Choroid plexus epithelial cell (primary cell): ENCODE data around the gene PEPD.

Experiments used
- DNase-seq: peaks from one replicate; pipeline ENCODE4 v3.0.0-alpha.2; 2010; ENCODE audit warnings: low read depth
- H3K4me3 ChIP-seq: 2 replicates; pipeline ENCODE4 v1.5.1; 2011; ENCODE audit warnings: low read depth, mild to moderate bottlenecking, control low read depth, low read length, moderate library complexity
- TF ChIP-seq, protein P1 (sequence below): conservative IDR thresholded peaks from 2 replicates; pipeline ENCODE4 v1.5.1; 2011; ENCODE audit warnings: low read depth, mild to moderate bottlenecking, control low read depth, inconsistent platforms, low read length, moderate library complexity

The PEPD gene

DNA sequence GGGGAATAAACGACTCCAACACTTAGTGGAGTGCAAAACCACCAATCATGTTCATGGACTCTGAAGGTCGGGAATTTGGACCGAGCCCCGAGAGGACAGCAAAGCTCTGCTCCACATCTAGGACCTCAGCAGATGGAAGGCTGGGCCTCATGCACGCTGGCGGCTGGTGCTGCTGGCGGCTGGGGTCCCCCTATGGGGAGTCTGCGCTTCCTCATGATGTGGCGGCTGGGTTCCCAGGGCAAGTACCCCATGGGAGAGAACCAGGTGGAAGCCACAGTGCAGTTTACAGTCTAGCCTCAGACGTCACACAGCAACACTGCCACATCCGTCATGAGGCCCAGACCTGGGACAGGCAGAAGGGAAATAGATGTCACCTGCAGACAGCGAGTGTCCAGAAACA, 13.2 kb downstream of the PEPD start:
- no peak overlapping the region for H3K4me3 ChIP-seq
- TF ChIP-seq, protein P1, sequence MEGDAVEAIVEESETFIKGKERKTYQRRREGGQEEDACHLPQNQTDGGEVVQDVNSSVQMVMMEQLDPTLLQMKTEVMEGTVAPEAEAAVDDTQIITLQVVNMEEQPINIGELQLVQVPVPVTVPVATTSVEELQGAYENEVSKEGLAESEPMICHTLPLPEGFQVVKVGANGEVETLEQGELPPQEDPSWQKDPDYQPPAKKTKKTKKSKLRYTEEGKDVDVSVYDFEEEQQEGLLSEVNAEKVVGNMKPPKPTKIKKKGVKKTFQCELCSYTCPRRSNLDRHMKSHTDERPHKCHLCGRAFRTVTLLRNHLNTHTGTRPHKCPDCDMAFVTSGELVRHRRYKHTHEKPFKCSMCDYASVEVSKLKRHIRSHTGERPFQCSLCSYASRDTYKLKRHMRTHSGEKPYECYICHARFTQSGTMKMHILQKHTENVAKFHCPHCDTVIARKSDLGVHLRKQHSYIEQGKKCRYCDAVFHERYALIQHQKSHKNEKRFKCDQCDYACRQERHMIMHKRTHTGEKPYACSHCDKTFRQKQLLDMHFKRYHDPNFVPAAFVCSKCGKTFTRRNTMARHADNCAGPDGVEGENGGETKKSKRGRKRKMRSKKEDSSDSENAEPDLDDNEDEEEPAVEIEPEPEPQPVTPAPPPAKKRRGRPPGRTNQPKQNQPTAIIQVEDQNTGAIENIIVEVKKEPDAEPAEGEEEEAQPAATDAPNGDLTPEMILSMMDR = no peak
- DNase-seq = no peak

DNA sequence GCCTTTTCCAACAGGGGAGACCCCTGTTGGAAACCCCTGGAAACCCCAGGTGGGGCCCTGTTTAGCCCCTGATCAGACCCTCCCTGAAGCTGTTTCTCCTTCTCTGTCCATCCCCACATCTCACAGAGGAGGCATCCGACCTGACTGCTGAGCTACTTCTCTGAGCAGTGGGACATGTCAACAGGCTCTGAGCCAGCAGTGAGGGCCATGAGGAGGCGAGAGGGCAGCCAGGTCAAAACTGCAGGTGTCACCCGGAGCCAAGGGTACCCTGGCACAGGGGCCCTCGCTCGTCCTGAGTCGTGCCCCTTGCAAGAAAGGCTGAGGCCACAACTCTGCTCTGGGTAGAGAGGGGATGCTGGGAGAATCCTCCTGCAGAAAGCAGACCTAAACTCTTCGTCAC, 13.6 kb downstream of the PEPD start:
- TF ChIP-seq, protein P1 = no peak
- no peak for DNase-seq
- H3K4me3 ChIP-seq = no peak overlapping the region

DNA sequence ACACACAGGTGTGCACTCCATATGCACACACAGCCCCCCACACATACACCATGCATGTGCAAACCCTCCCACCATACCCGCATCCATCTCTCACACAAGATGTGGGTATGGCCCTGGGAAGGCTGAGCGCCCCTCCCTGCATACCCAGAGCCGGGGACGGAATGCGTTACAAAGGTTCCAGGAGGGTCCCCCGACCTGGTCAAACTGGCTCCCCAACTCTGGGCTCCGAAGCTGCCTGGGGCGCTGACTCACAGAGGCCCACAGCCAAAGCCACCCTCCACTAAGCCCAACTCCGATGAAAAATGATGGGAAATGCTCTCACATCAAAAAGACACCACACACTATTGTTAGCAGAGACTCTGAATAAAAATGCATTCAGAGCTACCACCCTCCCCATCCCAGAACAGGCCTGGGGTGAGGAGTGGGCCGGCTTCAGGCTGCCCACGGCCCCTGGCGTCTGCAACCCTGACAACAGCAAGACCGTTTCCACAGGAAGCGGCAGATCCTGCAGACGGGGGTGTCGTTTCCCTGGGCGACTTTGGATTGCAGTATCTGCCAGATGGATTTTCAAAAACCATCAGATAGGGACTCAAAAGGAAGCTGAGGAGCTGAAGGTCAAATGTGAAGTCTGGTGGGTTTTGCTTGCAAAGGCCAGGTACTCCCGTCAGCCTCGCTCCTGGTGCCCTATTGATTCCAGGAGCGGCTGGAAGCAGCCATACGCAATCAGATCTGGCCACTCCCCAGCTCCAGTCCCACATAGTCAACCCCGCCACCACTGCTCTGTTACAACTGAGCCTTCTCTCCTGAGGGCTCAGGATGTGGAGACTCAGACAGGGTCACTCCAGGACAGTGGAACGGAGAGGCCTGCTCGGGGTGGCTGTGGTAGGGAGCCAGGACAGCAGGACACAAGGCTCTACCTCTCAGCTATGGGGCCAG, 14.3 kb downstream of the PEPD start:
- no peak for DNase-seq
- no peak overlapping the region for H3K4me3 ChIP-seq
- TF ChIP-seq, protein P1 = no peak

DNA sequence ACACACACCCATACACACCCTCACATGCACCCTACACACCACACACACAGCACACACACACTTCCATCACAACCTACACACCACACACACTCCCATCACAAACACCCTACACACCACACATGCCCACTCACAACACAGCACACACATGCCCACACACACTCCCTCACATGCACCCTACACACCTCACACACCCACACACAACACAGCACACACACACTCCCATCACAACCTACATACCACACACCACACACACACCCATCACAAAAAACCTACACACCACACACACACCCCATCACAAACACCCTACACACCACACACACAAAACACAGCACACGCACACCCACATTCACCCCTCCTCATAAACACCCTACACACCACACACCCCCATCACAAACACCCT, 15.1 kb downstream of the PEPD start:
- H3K4me3 ChIP-seq = no peak overlapping the region
- DNase-seq = no peak
- TF ChIP-seq, protein P1 = no peak

DNA sequence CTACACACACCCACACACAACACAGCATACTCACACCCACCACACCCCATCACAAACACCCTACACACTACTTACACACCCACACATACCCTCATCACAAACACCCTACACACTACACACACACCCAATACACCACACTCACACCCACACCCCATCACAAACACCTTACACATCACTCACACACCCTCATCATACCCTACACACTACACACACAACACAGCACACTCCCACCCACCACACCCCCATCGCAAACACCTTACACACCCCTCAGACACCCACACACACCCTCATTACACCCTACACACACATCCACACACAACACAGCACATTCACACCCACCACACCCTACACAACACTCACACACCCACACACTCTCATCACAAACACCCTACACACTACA, 15.8 kb downstream of the PEPD start:
- TF ChIP-seq, protein P1 = no peak
- H3K4me3 ChIP-seq = no peak overlapping the region
- DNase-seq = no peak

DNA sequence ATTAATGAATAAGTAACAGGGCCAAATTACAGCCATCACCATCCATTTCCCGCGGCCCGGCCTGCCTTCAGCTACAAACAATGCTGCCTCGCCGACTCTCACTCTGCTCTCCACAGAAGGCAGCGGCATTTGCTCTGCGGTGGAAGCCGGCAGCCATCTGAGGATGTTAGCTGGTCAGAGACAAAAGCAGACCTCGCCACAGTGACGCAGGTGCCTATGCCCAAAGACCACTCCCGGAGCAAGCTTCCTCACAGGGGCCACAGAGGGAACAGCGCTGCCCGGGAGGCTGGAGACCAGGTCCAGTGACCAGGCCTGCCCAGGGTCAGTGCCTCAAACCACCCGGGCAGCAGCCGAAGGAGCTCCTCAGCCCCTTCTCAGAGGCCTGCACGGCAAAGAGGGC, 16.4 kb downstream of the PEPD start:
- TF ChIP-seq, protein P1 = no peak
- no peak for DNase-seq

DNA sequence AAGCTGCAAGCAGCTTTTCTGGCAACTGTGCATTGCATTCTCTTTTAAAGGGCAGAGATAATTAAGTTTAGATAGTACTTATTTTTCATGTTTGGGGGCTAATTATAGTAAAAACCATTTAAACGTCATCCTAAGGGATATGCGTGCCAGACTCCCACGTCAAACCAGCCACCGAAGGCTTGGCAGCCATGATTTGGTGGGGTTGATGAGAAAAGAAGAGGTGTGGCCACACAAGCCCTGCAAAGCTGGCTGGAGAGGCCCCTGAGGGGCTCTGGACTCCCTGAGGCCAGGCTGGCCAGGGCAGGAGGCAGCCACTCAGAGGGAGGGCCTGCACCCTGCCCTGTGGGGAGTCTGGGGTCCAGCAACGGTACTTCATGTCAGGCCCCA, 17.5 kb downstream of the PEPD start:
- H3K4me3 ChIP-seq = no peak overlapping the region
- TF ChIP-seq, protein P1 = no peak
- DNase-seq = no peak

More for the DNA sequence above, 16.4 kb downstream of the PEPD start:
- no peak overlapping the region for H3K4me3 ChIP-seq
